ENCODE data around the gene KIFAP3. TPM values are rescaled to one million over a fixed set of nuclear protein-coding genes. Genes with fewer than 3 reads are reported as not detected.
A peak's percentile ranks its signal among the peaks of the same experiment; 100 is the strongest.

Gene KIFAP3
- total RNA-seq (2021), result 3.8 TPM in 2 replicates
- long read RNA-seq, transcript KIFAP3-201 (20 exons, 2,957 nt), result major isoform, 16 of 23 reads
- long read RNA-seq, partial matches to known transcripts, result 4 of 23 reads
- long read RNA-seq, other reads (novel, unspliced or antisense), result 2 of 23 reads

DNA sequence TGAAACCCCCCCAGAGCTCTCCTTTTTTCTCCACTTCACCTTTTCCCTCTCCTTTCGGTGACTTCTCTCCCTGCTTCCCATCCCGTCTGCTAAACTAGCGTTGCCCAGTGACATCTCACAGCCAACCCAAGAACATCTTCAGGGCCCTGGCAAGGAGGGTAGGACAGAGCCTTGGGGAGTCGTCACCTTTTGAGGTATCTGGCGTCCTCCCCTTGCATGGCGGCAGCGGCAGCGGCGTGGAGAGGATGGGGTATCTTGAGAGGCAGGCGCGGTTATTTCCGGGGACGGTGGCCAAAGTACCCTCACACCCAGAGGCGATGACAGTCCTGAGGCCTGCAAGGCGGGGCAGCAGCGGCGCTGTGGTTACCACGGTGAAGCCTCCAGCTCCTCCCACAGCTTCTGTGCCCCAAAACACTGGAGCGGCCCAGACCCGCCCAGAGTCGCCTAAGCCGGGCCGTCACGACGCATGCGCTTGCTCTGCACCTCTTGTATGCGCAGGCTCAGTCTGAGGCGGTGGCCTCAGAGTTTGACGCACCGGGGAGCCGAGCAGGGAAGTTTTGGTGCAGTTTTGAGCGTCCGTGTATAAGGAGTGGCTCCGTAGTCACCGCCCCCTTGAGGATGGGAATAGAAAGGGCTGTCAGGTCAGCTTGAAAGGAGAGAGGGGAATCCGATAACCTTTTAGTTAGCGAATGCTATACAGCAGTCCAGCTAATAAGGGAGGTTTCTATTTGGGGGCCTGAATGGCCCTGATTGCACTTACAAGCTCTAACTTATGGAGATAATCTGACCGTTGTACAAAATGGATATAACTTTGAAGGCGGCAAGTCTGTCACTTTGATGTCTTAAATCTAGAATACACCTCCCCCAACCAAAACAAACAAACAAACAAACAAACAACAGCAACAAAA is at the start of gene KIFAP3:
TSS of gene KIFAP3 (minus strand) at position 446 of the 908 bp plus-strand sequence. CDS start at position 218, 228 bp downstream.
- H4K20me1 ChIP-seq (ENCODE audit: control insufficient read depth, insufficient read depth, insufficient read length), result no peaks in the 10 kb centered on the region
- H3K27me3 ChIP-seq (ENCODE audit: insufficient read depth, low read length), result no peaks in the 10 kb centered on the region
- no peaks in the 10 kb centered on the region for H3K79me2 ChIP-seq (ENCODE audit: insufficient read depth, low read length)
- no peak within 1 kb of the TSS for H2BK12ac ChIP-seq (ENCODE audit: insufficient read length, low read depth, low read length)
- H3K9ac ChIP-seq (ENCODE audit: extremely low read depth, insufficient read length, low read length), result peak within 1 kb of the TSS; percentile 39
- H4K91ac ChIP-seq (ENCODE audit: insufficient read length, low read depth, low read length), result no peak within 1 kb of the TSS
- H3K23me2 ChIP-seq (ENCODE audit: insufficient read length, low read depth, low read length, poor library complexity, severe bottlenecking), result peaks cover 6% of the 10 kb centered on the region
- WGBS (ENCODE audit: extremely low coverage, insufficient read length, low lambda C conversion rate), result no CpG with 5 or more reads among the region's 39 CpGs
- no peak within 1 kb of the TSS for H2BK120ac ChIP-seq (ENCODE audit: low read depth, low read length, poor library complexity, severe bottlenecking)
- no peak within 1 kb of the TSS; the same call in 1 of the 2 replicates for H2BK15ac ChIP-seq (ENCODE audit: low read depth, low read length)
- H3K4me1 ChIP-seq (ENCODE audit: insufficient read depth, low read length), result no peaks in the 10 kb centered on the region
- H3K23ac ChIP-seq (ENCODE audit: insufficient read length, low read depth, low read length), result no peak within 1 kb of the TSS
- H2AK5ac ChIP-seq (ENCODE audit: insufficient read length, low read length), result no peak within 1 kb of the TSS
- Mint-ChIP-seq H3K27ac (peak within 1 kb of the TSS; percentile 12 to 84 (median 57); a peak in 4 of 7 replicates), H3K4me3 (peak within 1 kb of the TSS; percentile 79 to 88), H3K9me3 (peaks cover 9 to 11% of the 10 kb centered on the region in 2 experiments; a peak in 4 of 5 replicates), H3K4me1 (peaks cover 16 to 19% of the 10 kb centered on the region in 2 experiments), H3K27me3 (ENCODE audit: low read depth) (no peaks in the 10 kb centered on the region), H3K36me3 (ENCODE audit: insufficient read depth in 1 of 3, low read depth in 3 of 3) (peaks cover 0 to 1% (median 0%) of the 10 kb centered on the region in 3 experiments; a peak in 2 of 7 replicates)
- DNase-seq, result peak; percentile 99
- peak within 1 kb of the TSS; percentile 79 for H2AFZ ChIP-seq (ENCODE audit: low read length)
- no peak within 1 kb of the TSS for H3K27ac ChIP-seq (ENCODE audit: insufficient read length, low read depth, low read length)
- H3T11ph ChIP-seq (ENCODE audit: low read length), result no peak within 1 kb of the TSS
- TF ChIP-seq, protein P1, sequence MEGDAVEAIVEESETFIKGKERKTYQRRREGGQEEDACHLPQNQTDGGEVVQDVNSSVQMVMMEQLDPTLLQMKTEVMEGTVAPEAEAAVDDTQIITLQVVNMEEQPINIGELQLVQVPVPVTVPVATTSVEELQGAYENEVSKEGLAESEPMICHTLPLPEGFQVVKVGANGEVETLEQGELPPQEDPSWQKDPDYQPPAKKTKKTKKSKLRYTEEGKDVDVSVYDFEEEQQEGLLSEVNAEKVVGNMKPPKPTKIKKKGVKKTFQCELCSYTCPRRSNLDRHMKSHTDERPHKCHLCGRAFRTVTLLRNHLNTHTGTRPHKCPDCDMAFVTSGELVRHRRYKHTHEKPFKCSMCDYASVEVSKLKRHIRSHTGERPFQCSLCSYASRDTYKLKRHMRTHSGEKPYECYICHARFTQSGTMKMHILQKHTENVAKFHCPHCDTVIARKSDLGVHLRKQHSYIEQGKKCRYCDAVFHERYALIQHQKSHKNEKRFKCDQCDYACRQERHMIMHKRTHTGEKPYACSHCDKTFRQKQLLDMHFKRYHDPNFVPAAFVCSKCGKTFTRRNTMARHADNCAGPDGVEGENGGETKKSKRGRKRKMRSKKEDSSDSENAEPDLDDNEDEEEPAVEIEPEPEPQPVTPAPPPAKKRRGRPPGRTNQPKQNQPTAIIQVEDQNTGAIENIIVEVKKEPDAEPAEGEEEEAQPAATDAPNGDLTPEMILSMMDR (conservative IDR thresholded peaks at IDR 0.05), result peak; percentile 65
- no peak within 1 kb of the TSS for H2BK20ac ChIP-seq (ENCODE audit: low read depth, low read length, poor library complexity, severe bottlenecking)
- H3K9me3 ChIP-seq (ENCODE audit: control insufficient read depth, low read depth, low read length), result no peaks in the 10 kb centered on the region
- 0 out of 2 replicates have a peak within 1 kb of the TSS, but pooled peaks have one; percentile 6 for H3K14ac ChIP-seq (ENCODE audit: insufficient read depth, low read length)
- no peak within 1 kb of the TSS for H3K18ac ChIP-seq (ENCODE audit: insufficient read length, low read depth, low read length)
- no peak within 1 kb of the TSS for H4K8ac ChIP-seq (replicated peaks; ENCODE audit: insufficient read length, low read depth, low read length)
- H4K5ac ChIP-seq (ENCODE audit: insufficient read length, low read depth, low read length), result no peak within 1 kb of the TSS
- no peaks in the 10 kb centered on the region for H3K79me1 ChIP-seq (ENCODE audit: insufficient read depth, low read depth, low read length, poor library complexity, severe bottlenecking)
- no peak within 1 kb of the TSS for H3K56ac ChIP-seq (ENCODE audit: insufficient read length, low read depth, low read length)
- H3K4me2 ChIP-seq (ENCODE audit: insufficient read depth, insufficient read length, low read length), result peak within 1 kb of the TSS; percentile 92
- H3K4ac ChIP-seq (ENCODE audit: low read depth, low read length), result no peak within 1 kb of the TSS
- no peak within 1 kb of the TSS for H2BK5ac ChIP-seq (ENCODE audit: insufficient read length, low read length)

All from H9 (cell line).